NB4 (cell line): ENCODE results near the gene DPH6.

Experiments used
- POLR2A ChIP-seq: IDR thresholded peaks from 2 replicates; pipeline ENCODE4 v1.6.1; 2011; ENCODE audit warnings: mild to moderate bottlenecking; ENCODE audit not compliant: insufficient read length; ENCODE audit errors: extremely low read depth
- TF ChIP-seq, protein P1 (sequence below): IDR thresholded peaks from one replicate; pipeline ENCODE4 v1.5.1; 2012; ENCODE audit warnings: low read depth, low read length

GRCh38 chr15:35580606-35581005 is 34.6 kb upstream of the DPH6 start:
- TF ChIP-seq, protein P1, sequence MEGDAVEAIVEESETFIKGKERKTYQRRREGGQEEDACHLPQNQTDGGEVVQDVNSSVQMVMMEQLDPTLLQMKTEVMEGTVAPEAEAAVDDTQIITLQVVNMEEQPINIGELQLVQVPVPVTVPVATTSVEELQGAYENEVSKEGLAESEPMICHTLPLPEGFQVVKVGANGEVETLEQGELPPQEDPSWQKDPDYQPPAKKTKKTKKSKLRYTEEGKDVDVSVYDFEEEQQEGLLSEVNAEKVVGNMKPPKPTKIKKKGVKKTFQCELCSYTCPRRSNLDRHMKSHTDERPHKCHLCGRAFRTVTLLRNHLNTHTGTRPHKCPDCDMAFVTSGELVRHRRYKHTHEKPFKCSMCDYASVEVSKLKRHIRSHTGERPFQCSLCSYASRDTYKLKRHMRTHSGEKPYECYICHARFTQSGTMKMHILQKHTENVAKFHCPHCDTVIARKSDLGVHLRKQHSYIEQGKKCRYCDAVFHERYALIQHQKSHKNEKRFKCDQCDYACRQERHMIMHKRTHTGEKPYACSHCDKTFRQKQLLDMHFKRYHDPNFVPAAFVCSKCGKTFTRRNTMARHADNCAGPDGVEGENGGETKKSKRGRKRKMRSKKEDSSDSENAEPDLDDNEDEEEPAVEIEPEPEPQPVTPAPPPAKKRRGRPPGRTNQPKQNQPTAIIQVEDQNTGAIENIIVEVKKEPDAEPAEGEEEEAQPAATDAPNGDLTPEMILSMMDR = no peak
- TF ChIP-seq POLR2A = no peak
